Measurements from ENCODE around the gene RABGAP1. TPM values are rescaled to one million over a fixed set of nuclear protein-coding genes. Genes with fewer than 3 reads are reported as not detected.

The RABGAP1 gene
- total RNA-seq, 4 donors from 2014 or later = 38.3 to 78.3 (median 48.5) TPM

- DNase-seq (ENCODE audit: low spot score) (no peak), ATAC-seq (ENCODE audit: low FRiP score) (no peak)
- TF ChIP-seq CTCF (IDR thresholded peaks at IDR 0.05) = no peak
Measured at GRCh38 chr9:123104807-123105206, 164.0 kb downstream of the RABGAP1 start.

- ATAC-seq (ENCODE audit: low FRiP score) (no peak), DNase-seq (ENCODE audit: low spot score) (no peak)
- TF ChIP-seq CTCF (IDR thresholded peaks at IDR 0.05) = no peak
Measured at GRCh38 chr9:123105490-123105889, 164.7 kb downstream of the RABGAP1 start.

GRCh38 chr9:123107639-123108285 lies 166.9 kb downstream of the RABGAP1 start:
- ATAC-seq (ENCODE audit: low FRiP score) (no peak), DNase-seq (ENCODE audit: low spot score) (no peak)
- no peak for TF ChIP-seq CTCF (IDR thresholded peaks at IDR 0.05)

GRCh38 chr9:123108976-123109375 lies 168.2 kb downstream of the RABGAP1 start:
- no peak for TF ChIP-seq CTCF (IDR thresholded peaks at IDR 0.05)
- ATAC-seq (ENCODE audit: low FRiP score) = no peak
- DNase-seq (ENCODE audit: low spot score) = no peak

GRCh38 chr9:123109540-123110279 lies 168.9 kb downstream of the RABGAP1 start:
- ATAC-seq (ENCODE audit: low FRiP score) (no peak), DNase-seq (ENCODE audit: low spot score) (no peak)
- TF ChIP-seq CTCF (IDR thresholded peaks at IDR 0.05) = no peak

GRCh38 chr9:123111427-123112014 lies 170.7 kb downstream of the RABGAP1 start:
- ATAC-seq (ENCODE audit: low FRiP score) (no peak), DNase-seq (ENCODE audit: low spot score) (no peak)
- TF ChIP-seq CTCF (IDR thresholded peaks at IDR 0.05) = no peak
